HUES6 (cell line): Measurements from ENCODE around the gene SDK2.

Source experiments
- H3K27ac ChIP-seq: 2 replicates; pipeline ENCODE4 v1.7.0; 2013; ENCODE audit warnings: low read depth, mild to moderate bottlenecking, low read length, inconsistent platforms
- H3K27me3 ChIP-seq: 2 replicates; pipeline ENCODE4 v1.6.1; 2013; ENCODE audit warnings: low read length; ENCODE audit not compliant: control insufficient read depth, insufficient read depth
- H3K36me3 ChIP-seq: 2 replicates; pipeline ENCODE4 v1.6.1; 2013; ENCODE audit warnings: low read length; ENCODE audit not compliant: control insufficient read depth, insufficient read depth
- H3K4me1 ChIP-seq: 2 replicates; pipeline ENCODE4 v1.6.1; 2013; ENCODE audit warnings: low read length; ENCODE audit not compliant: control insufficient read depth, insufficient read depth
- H3K4me3 ChIP-seq: 2 replicates; pipeline ENCODE4 v1.5.1; 2013; ENCODE audit warnings: low read depth, low read length
- H3K9ac ChIP-seq: one replicate; pipeline ENCODE4 v1.6.1; 2013; ENCODE audit warnings: mild to moderate bottlenecking, low read length
- H3K9me3 ChIP-seq: 2 replicates; pipeline ENCODE4 v1.6.1; 2013; ENCODE audit warnings: low read depth, low read length; ENCODE audit not compliant: control insufficient read depth, insufficient read depth

SDK2 gene

GRCh38 chr17:73544333-73544732, 99.9 kb downstream of the SDK2 start:
- H3K27me3 ChIP-seq, result no peaks in the 10 kb centered on the region
- no peaks in the 10 kb centered on the region for H3K9me3 ChIP-seq
- no peaks in the 10 kb centered on the region for H3K36me3 ChIP-seq
- no peak overlapping the region for H3K9ac ChIP-seq
- H3K4me1 ChIP-seq, result peaks cover 42% of the 10 kb centered on the region
- H3K27ac ChIP-seq, result no peak overlapping the region
- H3K4me3 ChIP-seq, result no peak overlapping the region

DNA sequence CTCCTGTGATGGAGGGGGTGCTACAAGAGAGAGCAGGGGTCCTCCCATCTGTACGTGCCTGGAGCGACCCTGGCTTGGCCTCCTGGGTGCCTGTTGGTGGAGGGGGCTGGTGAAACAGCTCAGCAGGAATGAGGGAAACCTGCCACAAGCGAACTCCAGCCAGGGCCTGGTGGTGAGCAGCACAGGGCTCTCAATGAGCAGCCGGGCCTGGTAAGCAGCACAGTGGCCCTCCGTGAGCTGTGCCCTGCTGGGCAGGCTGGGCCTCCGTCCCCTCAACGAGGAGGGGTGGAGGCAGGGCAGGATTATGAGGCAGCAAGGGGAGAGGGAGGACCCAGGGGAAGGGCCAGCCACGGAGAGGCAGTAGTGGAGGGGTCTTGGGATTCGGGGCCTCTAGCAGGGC, 101.9 kb downstream of the SDK2 start:
- Histone ChIP-seq H3K27ac (no peak overlapping the region), H3K27me3 (no peaks in the 10 kb centered on the region), H3K9ac (no peak overlapping the region)

DNA sequence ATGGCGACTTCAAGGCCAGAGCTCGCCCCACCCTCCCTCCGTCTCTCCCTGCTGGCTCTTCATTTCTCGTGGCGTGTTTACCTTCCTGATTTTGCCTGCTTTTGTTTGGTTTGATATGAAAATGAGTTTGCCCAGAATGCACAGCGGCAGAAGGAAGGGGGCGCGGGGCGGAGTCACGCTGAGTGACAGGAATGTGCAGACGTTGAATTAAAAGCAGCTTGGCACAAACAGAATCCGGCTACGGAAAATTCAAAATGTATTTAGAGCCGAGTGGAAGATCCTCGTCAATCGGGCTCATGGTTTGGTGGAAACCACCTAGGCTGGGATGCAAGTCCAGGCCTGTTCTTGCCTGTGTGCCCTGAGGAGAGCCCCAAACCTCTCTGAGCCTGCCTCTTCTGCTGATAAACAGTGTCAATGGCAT, 102.7 kb downstream of the SDK2 start:
- no peaks in the 10 kb centered on the region for H3K9me3 ChIP-seq
- H3K4me1 ChIP-seq, result peaks cover 42% of the 10 kb centered on the region
- H3K9ac ChIP-seq, result no peak overlapping the region
- H3K4me3 ChIP-seq, result no peak overlapping the region
- no peaks in the 10 kb centered on the region for H3K36me3 ChIP-seq
- no peak overlapping the region for H3K27ac ChIP-seq
- H3K27me3 ChIP-seq, result no peaks in the 10 kb centered on the region

More for the DNA sequence above, 101.9 kb downstream of the SDK2 start:
- Histone ChIP-seq H3K36me3 (no peaks in the 10 kb centered on the region), H3K4me1 (peaks cover 42% of the 10 kb centered on the region), H3K9me3 (no peaks in the 10 kb centered on the region), H3K4me3 (no peak overlapping the region)

DNA sequence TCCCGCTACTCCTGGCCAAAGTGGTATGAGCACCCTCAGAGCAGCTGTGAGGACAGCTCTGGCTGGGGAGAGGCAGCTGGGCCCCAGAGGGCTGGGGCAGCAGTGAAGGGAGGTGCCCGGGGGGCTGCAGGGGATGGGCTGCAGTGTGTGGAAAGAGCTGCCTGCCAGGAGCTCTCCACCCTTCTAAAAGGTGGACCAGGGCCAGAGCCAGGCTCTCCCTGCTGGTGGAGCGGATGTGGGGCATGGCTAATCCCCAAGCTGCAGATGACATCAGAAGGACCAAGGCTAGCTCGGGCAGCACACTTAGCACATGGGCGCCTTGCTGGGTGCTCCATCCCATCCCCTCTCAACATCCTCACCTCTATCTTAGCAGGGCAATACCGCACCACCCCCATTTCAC, 103.1 kb downstream of the SDK2 start:
- Histone ChIP-seq H3K9me3 (no peaks in the 10 kb centered on the region), H3K27ac (no peak overlapping the region), H3K4me3 (no peak overlapping the region), H3K36me3 (no peaks in the 10 kb centered on the region), H3K9ac (no peak overlapping the region), H3K27me3 (no peaks in the 10 kb centered on the region), H3K4me1 (peaks cover 42% of the 10 kb centered on the region)

- Histone ChIP-seq H3K4me1 (peaks cover 52% of the 10 kb centered on the region), H3K9ac (no peak overlapping the region), H3K27ac (no peak overlapping the region), H3K27me3 (no peaks in the 10 kb centered on the region), H3K36me3 (no peaks in the 10 kb centered on the region), H3K4me3 (no peak overlapping the region), H3K9me3 (no peaks in the 10 kb centered on the region)
These were observed 105.1 kb downstream of the SDK2 start for GRCh38 chr17:73539166-73539565.

- Histone ChIP-seq H3K9ac (no peak overlapping the region), H3K27me3 (no peaks in the 10 kb centered on the region), H3K4me1 (peaks cover 57% of the 10 kb centered on the region), H3K27ac (no peak overlapping the region), H3K36me3 (no peaks in the 10 kb centered on the region), H3K9me3 (no peaks in the 10 kb centered on the region), H3K4me3 (no peak overlapping the region)
These were observed 105.8 kb downstream of the SDK2 start for GRCh38 chr17:73538445-73538844.

DNA sequence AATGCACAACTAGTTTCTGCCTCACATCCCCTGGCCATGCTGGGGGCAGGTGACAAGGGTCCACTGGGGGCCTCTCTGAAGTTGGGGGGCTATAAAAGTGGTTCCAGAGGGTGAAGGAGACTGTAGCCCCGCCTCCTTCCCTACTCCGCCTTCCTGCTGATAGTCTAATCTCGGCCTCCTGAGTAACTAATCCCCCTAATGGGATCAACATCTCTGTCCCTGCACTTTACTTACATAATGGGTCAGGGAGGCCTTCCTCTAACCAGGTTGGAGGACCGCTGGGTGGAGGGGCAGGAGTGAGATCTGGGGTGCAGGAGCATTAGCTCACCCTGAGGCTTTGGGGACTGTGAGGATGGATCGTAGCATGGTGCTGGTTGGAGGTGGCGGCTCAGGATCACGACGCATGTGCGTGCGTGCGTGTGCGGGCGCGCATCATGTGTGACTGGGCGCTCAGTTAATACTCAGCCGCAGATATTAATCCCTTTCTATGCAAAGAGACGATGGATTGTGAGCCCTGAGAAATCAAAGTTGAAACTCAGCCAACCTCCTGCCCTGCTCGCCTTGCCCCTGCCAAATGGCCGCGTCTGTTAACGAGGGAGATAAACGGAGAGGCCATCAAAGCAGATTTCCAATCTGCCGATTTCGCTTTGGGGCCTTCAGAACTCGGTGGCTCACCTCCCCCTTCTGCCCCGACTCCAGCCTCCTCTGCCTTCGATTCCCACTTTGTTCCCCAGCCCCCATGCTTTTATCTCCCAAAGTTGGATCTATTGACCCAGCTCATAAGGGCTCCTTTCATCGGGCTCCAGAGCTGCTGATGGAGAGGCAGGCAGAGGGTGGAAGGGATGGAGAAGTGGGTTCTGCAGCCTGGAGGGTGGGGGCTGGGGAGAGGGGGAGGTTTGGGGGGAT, 107.3 kb downstream of the SDK2 start:
- peak overlapping the region; percentile 35 for H3K9ac ChIP-seq
- peaks cover 64% of the 10 kb centered on the region for H3K4me1 ChIP-seq
- H3K27me3 ChIP-seq, result no peaks in the 10 kb centered on the region

DNA sequence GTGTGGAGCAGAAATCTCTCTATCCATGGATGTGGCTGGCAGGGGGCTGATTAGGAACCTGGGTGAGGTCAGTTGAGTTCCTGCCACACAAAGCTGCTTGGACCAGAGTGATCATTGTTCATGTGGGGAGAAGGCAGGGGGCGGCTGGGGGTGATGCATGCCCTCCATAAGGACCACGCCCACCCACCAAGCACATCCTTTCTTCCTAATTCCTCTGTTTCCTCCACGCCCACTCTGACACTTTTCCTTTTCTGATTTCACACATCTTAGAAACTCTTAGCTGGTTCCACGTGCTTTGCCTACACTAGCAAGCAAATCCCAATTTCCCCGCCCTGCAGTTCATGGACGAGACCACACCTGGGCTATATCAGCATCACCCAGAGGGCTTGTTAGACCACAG, 108.5 kb downstream of the SDK2 start:
- Histone ChIP-seq H3K36me3 (no peaks in the 10 kb centered on the region), H3K9me3 (no peaks in the 10 kb centered on the region), H3K27ac (no peak overlapping the region), H3K9ac (no peak overlapping the region), H3K27me3 (no peaks in the 10 kb centered on the region), H3K4me1 (peaks cover 58% of the 10 kb centered on the region), H3K4me3 (no peak overlapping the region)

More for the DNA sequence above, 107.3 kb downstream of the SDK2 start:
- no peaks in the 10 kb centered on the region for H3K9me3 ChIP-seq
- no peak overlapping the region for H3K27ac ChIP-seq
- H3K36me3 ChIP-seq, result no peaks in the 10 kb centered on the region
- H3K4me3 ChIP-seq, result no peak overlapping the region

- no peak overlapping the region for H3K4me3 ChIP-seq
- no peak overlapping the region for H3K27ac ChIP-seq
- H3K9ac ChIP-seq, result no peak overlapping the region
- H3K27me3 ChIP-seq, result no peaks in the 10 kb centered on the region
- H3K4me1 ChIP-seq, result peaks cover 59% of the 10 kb centered on the region
- no peaks in the 10 kb centered on the region for H3K9me3 ChIP-seq
- no peaks in the 10 kb centered on the region for H3K36me3 ChIP-seq
These were observed 109.9 kb downstream of the SDK2 start for GRCh38 chr17:73534209-73534909.

DNA sequence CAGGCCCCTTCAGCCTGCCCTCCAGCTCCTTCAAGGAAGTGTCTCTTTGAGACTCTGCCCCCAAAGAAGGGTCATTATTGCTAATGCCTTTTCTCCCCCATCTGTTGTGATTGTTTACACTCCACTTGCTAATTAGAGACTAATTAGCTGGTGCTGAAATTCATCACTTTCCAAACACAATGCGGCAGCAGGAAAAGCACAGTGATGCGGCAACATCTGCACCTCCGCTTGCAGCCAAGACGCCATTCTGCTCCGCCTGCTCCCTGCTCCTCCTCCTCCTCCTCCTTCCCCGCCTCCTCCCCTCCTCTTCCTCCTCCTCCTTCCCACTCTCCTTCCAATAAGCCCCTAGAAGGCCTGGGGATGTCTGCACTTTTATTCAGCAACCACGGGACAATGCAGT, 110.5 kb downstream of the SDK2 start:
- no peak overlapping the region for H3K4me3 ChIP-seq
- H3K27ac ChIP-seq, result no peak overlapping the region
- H3K27me3 ChIP-seq, result no peaks in the 10 kb centered on the region
- no peaks in the 10 kb centered on the region for H3K36me3 ChIP-seq
- H3K9me3 ChIP-seq, result no peaks in the 10 kb centered on the region
- peaks cover 59% of the 10 kb centered on the region for H3K4me1 ChIP-seq
- no peak overlapping the region for H3K9ac ChIP-seq

- Histone ChIP-seq H3K4me3 (no peak overlapping the region), H3K27ac (no peak overlapping the region), H3K36me3 (no peaks in the 10 kb centered on the region), H3K4me1 (peaks cover 59% of the 10 kb centered on the region), H3K9ac (no peak overlapping the region), H3K9me3 (no peaks in the 10 kb centered on the region), H3K27me3 (no peaks in the 10 kb centered on the region)
These were observed 111.1 kb downstream of the SDK2 start for GRCh38 chr17:73533127-73533526.
